ENCODE results near the gene ZNF484.
"Not testable (repeated sequence)": the region's sequence is repeated elsewhere in the genome, so short reads cannot be mapped to it uniquely, and the experiment has no call there.

ZNF484 gene

DNA sequence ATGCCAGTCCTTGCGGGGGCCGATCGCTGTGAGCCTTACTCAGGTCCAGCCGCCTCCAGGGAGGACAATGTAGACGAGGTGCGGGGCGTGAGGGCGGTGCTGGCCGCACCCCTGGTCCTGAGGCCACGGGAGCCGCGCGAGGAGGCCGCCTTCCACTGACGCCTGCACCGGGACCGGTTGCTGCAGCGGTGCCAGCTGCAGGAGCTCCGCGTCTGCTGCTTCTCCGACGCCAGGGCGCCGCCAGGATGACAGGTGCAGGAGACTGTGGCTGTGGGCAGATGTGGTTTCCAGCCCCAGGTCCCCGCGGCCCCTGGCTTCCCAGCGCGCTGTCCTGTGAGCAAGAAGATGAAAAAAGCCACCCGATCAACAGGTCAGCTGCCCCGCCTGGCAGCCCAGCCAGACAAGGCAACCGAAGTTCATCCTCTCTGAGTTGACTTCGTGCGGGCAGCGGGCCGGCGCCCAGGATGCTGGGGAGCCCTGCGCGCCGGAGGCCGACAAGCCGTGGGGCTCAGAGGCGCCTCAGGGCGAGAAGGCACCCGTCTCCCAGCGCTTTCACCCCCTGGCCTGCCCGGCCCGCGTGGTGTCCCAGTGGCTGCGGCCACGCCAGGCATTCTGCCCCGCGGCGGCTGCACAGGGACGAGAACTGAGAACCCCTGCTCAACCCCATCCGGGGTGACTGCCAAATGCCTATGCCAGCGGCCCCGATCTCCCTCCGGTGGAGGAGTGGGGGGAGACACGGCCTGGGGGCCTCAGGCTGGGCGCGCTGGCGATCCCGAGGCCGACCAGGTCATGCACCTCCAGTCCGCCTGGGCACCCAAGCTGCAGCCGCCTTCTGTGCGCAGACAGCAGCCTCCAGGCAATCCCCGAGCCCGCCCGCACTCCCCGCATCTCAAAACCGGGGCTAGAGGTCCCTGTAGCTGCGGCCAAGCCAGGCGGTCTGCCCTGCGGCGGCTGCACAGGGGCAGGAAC is 69.8 kb downstream of the ZNF484 start:
- no peaks in the 10 kb centered on the region for H3K9me3 ChIP-seq (ENCODE audit: insufficient read depth, low read depth, low read length)
- peaks cover 99% of the 10 kb centered on the region for H3K27me3 ChIP-seq (ENCODE audit: insufficient read depth, low read length)
- peak overlapping the region; percentile 58; the same call in 1 of the 2 replicates for H3K4me3 ChIP-seq (ENCODE audit: low read length)
- H3K9ac ChIP-seq (ENCODE audit: low read depth, low read length): no peak overlapping the region
- no peaks in the 10 kb centered on the region for H3K36me3 ChIP-seq (ENCODE audit: insufficient read depth, low read depth, low read length)
- no peak overlapping the region for H3K27ac ChIP-seq (ENCODE audit: low read length)
- no peaks in the 10 kb centered on the region; the same call in 1 of the 2 replicates for H3K4me1 ChIP-seq (ENCODE audit: insufficient read depth, low read length)

DNA sequence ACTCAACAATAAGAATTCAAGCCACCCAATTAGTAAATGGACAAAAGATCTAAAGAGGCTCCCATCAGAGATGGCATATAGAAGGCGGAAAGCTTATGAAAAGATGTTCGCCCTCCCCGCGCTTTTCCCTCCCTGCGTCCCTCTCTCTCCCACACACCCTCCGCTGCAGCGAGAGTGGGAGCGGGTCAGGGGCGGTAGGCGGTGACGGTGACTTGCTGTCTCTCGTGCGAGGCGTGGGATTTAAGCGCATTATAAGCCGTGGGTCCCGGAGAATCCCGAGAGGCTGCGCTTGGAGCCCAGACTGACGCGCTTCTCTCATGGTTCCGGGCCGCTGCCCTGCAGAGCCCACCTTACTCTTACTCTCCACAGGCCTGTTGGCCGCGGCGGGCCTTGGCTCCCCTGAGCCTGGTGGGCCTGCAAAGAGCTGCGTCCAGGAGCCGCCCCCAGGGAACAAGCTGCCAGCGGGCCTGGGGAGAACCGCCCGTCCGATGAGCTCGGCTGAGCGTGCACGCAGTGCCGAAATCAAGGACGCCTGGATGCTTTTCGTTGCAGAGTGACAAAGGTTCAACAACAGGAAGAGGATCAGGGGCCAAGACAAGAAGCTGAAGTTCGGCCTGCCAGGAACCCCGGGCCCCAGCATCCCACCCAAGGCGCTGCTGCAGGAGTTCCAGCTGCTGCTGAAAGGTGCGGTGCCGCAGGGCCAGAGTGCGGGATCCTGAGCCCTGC is 70.6 kb downstream of the ZNF484 start:
- H3K4me1 ChIP-seq (ENCODE audit: insufficient read depth, low read length): no peaks in the 10 kb centered on the region; the same call in 1 of the 2 replicates
- no peak overlapping the region; the same call in 1 of the 2 replicates for H3K4me3 ChIP-seq (ENCODE audit: low read length)
- H3K9me3 ChIP-seq (ENCODE audit: insufficient read depth, low read depth, low read length): no peaks in the 10 kb centered on the region
- H3K27me3 ChIP-seq (ENCODE audit: insufficient read depth, low read length): peaks cover 90% of the 10 kb centered on the region
- no peaks in the 10 kb centered on the region for H3K36me3 ChIP-seq (ENCODE audit: insufficient read depth, low read depth, low read length)
- H3K27ac ChIP-seq (ENCODE audit: low read length): no peak overlapping the region
- no peak overlapping the region for H3K9ac ChIP-seq (ENCODE audit: low read depth, low read length)

DNA sequence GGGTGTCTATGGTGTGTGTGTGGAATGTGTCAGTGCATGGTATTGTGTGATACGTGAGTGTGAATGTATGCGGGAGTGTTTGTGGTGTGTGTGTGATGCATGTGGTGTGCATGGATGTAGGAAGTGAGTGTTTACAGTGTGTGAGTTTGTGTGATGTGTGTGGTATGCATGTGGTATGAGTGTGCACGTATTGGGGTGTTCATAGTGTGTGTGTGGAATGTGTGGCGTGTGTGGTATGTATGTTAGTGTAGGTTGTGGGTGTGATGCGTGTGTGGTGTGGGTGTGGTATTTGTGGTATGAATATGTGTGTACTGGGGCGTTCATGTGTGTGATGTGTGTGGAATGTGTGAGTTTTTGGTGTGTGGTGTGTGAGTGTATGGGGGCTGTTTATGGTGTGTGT is 73.1 kb downstream of the ZNF484 start:
- Histone ChIP-seq H3K9ac (ENCODE audit: low read depth, low read length) (no peak overlapping the region), H3K4me3 (ENCODE audit: low read length) (no peak overlapping the region), H3K27me3 (ENCODE audit: insufficient read depth, low read length) (peaks cover 65% of the 10 kb centered on the region), H3K27ac (ENCODE audit: low read length) (no peak overlapping the region), H3K36me3 (ENCODE audit: insufficient read depth, low read depth, low read length) (no peaks in the 10 kb centered on the region), H3K4me1 (ENCODE audit: insufficient read depth, low read length) (no peaks in the 10 kb centered on the region; the same call in 1 of the 2 replicates), H3K9me3 (ENCODE audit: insufficient read depth, low read depth, low read length) (no peaks in the 10 kb centered on the region)

DNA sequence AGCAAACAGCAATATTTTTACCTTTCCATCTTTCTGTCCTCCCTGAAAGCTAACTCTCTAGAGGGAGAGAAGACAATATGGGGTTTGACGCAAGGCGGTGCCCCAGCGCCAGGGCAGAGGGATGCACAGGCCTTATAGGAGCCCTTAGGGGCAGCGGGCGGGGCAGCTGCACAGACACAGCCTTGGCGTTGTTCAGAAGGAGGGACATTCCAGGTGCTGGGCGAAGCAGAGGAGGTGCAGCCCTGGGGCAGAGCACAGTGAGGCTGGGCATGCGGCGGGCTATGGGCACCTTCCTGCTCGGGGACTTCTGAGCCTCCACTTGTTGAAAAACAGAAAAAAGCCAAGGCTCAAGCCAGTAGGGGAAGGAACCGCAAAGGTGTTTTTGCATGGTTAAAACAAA is 79.5 kb downstream of the ZNF484 start:
- H3K9me3 ChIP-seq (ENCODE audit: insufficient read depth, low read depth, low read length): no peaks in the 10 kb centered on the region
- no peak overlapping the region for H3K4me3 ChIP-seq (ENCODE audit: low read length)
- no peaks in the 10 kb centered on the region for H3K4me1 ChIP-seq (ENCODE audit: insufficient read depth, low read length)
- no peaks in the 10 kb centered on the region for H3K36me3 ChIP-seq (ENCODE audit: insufficient read depth, low read depth, low read length)
- peaks cover 7% of the 10 kb centered on the region for H3K27me3 ChIP-seq (ENCODE audit: insufficient read depth, low read length)
- no peak overlapping the region for H3K27ac ChIP-seq (ENCODE audit: low read length)
- no peak overlapping the region for H3K9ac ChIP-seq (ENCODE audit: low read depth, low read length)

DNA sequence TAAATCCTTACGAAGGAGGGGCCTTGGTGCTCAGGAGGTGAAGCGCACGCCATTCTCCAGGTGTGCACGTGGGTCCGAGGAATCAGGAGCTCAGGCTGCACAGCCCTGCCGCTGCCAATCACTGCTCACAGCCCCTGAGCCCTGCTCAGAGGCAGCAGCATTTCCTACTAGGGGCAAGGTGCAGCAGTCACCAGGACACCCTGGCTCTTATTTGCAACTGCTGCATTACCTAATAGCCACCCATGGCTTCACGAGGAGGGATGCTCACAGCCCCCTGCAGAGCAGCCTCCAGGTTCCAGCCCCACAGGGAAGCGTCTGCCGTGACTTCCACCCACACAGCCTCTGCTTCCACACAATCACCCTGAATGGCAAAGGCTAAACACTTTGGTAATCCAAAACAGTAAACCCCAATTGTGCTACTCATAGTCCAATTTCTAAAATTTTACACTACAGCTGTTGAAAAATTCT is 81.5 kb downstream of the ZNF484 start:
- not testable (repeated sequence) for H3K9ac ChIP-seq (ENCODE audit: low read depth, low read length); H3K36me3 ChIP-seq (ENCODE audit: insufficient read depth, low read depth, low read length); H3K4me3 ChIP-seq (ENCODE audit: low read length); H3K27ac ChIP-seq (ENCODE audit: low read length); H3K4me1 ChIP-seq (ENCODE audit: insufficient read depth, low read length); H3K27me3 ChIP-seq (ENCODE audit: insufficient read depth, low read length); H3K9me3 ChIP-seq (ENCODE audit: insufficient read depth, low read depth, low read length)

DNA sequence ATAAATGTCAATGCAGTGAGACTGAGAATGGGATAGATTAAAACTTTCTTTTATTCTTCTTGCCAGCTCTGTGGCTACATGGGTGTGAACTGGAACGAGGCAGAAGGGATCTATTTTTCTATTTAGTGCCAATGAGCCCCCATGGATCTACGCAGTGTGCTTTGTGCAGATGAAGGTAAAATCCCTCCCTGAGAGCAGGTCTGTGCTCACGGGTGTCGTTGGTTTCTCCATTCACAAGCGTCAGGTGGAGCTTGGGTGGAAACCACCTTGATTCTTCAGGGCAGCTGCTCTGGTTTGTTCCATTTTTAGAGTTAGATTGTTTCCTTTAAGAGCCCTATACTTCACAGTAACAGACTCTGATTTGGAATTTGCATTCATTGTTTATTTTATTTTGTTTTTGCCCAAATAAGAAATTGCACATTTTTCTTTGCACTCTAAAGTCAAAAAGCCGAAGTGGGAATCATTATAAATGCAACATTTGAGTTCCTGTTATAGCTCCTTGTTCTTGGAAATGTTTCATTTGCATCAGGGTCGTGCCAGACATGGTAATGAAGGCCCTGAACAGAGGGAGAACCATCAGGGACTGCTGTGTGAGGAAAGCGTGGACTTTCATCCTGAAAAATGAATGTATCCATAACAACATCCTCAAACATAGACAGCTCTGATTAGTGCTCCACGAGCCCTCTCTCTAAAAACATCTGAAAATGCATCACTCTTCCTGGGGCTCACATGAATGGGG is 82.1 kb downstream of the ZNF484 start:
- H3K27me3 ChIP-seq (ENCODE audit: insufficient read depth, low read length): peaks cover 7% of the 10 kb centered on the region; the same call in 1 of the 2 replicates
- H3K27ac ChIP-seq (ENCODE audit: low read length): no peak overlapping the region
- no peaks in the 10 kb centered on the region for H3K9me3 ChIP-seq (ENCODE audit: insufficient read depth, low read depth, low read length)
- no peak overlapping the region for H3K9ac ChIP-seq (ENCODE audit: low read depth, low read length)
- H3K36me3 ChIP-seq (ENCODE audit: insufficient read depth, low read depth, low read length): no peaks in the 10 kb centered on the region
- no peak overlapping the region for H3K4me3 ChIP-seq (ENCODE audit: low read length)
- H3K4me1 ChIP-seq (ENCODE audit: insufficient read depth, low read length): no peaks in the 10 kb centered on the region

All from iPS-20b (cell line).